ENCODE data around the gene IGSF9B.

Gene IGSF9B

DNA sequence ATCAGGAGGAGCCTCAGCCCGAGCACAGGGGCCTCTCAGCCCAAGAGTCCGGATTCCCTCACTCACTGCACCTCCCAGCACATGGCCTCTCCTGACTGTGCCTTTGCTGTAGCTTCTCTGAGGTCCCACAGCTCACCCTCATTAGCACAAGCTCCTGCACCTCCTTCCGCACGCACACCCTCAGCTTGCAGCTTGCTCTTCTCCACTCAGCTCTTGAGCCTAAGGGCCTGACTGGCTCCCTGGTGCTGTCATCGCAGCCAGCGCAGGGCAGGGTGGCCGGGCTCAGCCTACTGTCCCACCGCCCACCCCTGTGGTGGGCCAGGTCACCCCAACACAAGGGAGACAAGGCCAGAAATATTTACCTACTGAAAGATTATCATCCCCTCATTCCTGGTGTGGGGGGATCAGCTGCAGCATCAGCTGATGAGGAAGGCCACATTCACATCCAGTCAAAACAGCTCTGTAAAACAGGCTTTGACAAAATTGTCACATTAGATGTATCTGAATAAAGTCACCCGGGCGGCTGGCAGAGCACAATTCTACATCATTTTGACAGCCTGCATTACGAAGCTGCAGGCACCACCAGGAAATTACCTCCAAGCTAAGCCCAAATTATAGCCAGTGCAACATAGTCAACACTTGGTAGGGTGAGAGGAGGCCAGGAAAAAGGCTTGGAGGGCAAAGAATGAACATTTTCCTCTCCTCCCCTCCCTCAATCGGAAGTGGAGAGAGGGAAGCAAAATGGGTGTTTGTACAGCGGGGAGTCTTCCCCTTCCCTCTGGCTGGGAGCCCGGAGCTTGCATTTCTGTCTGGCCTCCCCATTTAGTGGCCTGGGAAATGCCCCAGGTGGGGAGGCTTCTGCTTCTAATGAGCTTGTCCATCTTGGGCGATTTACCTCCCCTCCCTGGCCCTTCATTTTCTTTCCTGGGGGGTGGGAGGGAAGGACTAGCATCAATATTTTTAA is 29.5 kb upstream of the IGSF9B start:
- DNase-seq (ENCODE audit: low read depth in 1 of 2, low spot score in 1 of 2) = no peak

DNA sequence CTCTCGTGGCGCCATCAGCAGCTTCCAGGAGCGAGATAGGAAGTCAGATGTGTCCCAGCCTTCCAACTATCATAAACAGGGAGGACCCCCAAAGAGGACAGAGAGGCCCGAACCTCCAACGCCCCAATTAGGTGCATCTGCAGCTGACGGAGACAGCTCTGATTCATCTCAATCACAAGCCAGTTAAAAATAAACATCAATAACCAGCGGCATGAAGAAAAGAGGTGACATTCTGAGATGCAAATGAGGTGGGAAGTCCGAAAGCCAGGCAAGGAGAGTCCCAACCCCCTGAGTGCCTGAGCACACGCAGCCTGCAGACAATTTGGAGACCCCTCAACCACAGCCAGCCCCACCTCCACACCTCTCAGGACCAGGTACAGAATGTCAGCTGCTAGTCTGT is 28.1 kb upstream of the IGSF9B start:
- no peak for DNase-seq (ENCODE audit: low read depth in 1 of 2, low spot score in 1 of 2)

DNA sequence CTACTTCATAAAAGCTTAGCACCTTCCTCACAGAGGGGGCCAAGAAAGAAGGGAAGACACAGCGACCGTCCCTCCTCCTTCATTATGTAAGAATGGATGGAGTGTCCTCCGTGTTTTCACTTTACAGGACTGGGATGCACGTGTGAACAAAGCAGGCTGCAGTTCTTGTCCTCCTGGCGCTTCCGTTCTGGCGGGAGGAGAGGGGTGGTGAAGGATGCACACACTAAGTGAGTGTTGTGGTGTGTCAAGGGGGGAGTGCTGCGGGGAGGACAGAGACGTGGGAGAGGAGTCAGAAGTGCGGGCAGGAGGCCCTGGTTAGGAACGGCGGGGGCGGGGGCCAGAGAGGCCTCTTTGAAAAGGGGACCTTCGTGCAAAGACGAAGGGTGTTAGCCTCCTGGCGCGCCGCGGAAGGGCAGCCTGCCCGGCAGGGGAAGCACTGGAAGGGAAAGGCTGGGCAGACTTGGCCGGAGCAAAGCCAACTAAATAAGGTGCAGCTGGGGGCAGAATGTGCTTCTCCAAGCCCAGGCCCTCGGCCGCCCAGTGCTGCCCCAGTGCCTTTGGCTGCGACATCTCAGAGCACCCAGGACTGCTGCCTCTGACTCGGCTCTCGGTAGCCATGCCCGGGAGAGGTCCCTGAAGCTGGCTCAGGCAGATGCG is 27.0 kb upstream of the IGSF9B start:
- DNase-seq (ENCODE audit: low read depth in 1 of 2, low spot score in 1 of 2) = no peak

DNA sequence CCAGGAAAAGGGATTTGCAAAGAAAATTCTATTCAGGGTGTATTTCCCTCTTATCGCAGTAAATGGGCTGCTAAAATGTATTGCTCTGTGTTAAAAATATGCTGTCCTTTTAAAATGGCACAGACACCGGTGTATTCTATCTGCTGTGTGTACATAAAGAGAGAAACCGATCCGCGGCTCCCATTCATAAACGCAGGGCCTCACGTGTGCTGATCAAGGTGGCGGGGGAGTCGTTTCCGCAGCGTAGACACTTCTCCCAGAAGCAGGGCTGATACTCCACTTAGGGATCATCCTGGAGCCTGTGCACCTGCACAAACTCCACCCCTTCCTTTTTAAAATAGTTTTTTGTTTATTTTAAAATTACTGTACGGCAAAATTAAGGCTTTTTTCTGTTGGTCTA is 26.1 kb upstream of the IGSF9B start:
- DNase-seq (ENCODE audit: low read depth in 1 of 2, low spot score in 1 of 2) = no peak

DNA sequence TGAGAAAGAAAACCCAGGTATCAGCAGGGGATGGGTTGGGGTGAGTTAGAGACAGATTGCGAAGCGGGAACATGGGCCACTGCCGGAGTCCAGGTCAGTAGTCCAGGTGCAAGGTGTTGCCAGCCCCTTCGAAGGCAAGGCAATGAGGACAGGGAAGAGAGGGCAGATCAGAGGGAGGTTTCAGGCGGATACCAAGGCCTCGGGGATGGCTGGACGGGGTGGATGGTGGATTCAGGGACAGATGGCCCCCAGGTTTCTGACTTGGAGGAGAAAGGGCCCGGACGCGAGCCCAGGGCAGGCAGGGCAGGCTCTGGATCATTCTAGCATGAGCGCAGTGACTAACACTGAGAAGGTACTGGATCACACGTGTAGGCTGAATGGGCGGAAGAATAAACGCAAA is 25.4 kb upstream of the IGSF9B start:
- DNase-seq (ENCODE audit: low read depth in 1 of 2, low spot score in 1 of 2) = no peak

DNA sequence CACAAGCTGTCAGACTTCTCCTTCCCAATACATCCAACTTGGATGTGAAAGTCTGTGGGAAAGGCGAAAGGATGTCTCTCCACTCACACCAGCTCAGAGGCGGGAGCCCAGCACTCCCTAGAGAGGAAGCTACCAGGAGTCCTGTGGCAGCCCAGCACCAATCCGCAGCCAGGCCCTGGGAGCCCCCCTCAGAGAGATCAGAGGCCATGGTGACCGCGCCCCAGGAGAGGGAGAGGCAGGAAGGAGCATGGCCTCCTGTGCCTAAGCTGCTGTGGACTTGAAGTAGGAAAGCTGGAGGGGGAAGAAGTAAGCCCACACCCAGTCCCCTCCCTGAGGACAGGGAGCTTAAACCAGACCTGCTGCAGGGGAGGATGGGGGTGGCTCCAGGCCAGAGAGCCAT is 24.4 kb upstream of the IGSF9B start:
- no peak for DNase-seq (ENCODE audit: low read depth in 1 of 2, low spot score in 1 of 2)

DNA sequence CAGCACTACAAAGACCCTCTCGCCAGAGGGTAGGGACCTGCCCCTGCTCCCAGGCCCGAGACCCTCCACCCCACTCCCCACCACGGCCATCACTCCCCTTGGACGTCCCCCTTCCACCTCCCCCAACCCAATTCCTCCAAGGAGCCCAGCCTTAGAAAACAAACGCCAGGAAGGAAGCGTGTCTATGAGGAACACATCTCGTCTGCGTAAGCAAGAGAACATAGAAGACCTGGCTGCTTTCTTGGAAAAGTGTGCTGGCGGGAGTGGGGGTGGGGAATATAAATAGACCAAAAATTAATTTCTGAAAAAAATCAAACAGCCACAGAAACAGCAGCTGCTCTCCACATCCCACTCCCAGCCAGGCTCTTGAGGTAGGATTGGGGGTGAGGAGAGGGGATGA is 23.9 kb upstream of the IGSF9B start:
- no peak for DNase-seq (ENCODE audit: low read depth in 1 of 2, low spot score in 1 of 2)

DNA sequence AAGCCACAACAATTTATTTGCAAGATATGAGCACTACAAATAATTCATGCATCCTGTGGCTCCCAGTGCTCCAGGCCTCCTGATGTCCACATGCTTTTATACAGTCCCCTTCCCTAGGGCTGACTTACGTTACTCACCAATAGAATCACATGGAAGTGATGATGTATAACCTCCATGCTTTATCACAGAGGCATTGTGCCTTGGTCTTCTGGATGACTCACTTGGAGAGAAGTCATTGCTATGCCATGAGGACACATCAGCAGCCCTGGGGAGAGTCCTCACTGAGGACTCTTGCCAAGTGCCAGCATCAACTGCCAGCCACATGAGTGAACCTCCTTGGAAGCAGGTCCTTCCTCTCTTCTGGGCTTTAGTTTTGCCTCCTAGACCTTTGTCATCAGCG is 22.0 kb upstream of the IGSF9B start:
- DNase-seq (ENCODE audit: low read depth in 1 of 2, low spot score in 1 of 2) = no peak

DNA sequence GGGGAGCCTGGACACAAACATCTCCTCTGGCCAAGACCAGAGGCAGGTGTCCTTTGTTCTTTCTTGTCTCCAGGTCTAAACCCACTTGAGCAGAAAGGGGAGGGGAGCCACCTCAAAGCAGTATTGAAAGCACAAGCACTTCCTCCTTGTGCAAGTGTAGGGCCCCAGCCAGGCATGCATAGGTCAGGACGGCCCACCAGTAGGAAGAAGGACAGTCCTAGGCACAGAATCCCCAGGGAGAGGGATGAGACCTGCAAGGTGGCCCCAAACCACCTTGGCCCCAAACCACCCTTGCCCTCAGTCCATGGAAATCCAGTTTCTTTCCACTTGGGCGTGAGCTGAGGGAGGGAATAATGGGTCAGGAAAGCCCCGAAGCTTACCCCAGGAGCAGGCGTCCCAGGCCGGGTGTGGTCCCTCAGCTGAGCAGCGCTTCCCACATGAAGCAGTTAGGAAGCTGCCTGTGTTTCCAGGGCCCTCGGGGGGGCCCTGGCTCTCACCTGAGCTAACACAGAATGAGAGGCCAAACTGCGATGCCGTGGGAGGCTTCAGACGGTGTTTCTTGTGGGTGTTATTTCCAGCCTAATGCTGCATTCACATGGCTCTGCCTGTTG is 20.4 kb upstream of the IGSF9B start:
- DNase-seq (ENCODE audit: low read depth in 1 of 2, low spot score in 1 of 2) = no peak

DNA sequence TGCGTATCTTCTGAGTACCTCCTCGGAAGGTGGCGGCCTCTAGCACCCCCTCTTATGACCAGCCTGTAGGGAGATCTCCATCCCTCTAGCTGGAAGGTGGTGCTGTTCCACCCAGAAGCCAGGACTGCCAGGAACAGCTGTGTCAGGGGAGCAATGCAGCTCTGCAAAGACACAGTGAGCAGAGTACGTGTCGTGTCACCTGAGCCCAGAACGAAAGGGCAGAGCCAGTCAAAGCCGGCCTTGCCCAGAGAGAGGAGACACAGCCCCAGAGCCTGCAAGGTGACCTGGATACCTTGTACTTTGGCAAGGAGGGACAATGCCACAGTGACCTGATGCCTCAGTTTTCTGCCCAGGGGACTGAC is 18.7 kb upstream of the IGSF9B start:
- DNase-seq (ENCODE audit: low read depth in 1 of 2, low spot score in 1 of 2) = no peak

DNA sequence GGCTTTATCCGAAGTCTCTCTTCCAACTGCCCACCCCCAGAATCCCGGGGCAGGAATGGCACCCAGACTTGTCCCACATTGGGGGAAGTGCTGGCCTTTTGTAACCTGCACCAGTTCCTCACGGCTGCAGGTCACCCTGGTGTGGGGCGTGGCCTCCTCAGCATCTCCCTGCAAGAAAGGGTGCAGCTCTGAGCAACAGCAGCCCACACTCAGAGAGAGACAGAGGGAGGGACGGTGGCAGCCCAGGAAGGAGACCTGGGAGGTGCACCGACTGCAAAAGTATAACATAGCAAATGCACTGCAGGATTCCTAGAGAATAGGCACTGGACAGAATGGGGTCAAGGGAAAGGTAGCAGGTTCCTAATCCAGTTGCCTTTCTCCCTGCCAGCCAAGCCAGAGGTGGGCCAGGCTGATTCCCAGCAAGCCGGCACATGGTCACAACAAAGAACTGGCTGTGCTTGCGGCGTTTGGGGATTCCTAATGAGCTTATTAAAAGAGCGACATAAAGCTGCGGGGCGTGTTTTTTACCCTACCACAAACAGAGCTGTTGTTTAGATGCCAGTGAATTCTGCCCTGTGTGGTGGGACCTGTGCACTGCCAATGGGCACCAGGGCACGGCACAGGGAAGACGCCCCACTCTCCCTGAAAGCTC is 18.2 kb upstream of the IGSF9B start:
- no peak for DNase-seq (ENCODE audit: low read depth in 1 of 2, low spot score in 1 of 2)

DNA sequence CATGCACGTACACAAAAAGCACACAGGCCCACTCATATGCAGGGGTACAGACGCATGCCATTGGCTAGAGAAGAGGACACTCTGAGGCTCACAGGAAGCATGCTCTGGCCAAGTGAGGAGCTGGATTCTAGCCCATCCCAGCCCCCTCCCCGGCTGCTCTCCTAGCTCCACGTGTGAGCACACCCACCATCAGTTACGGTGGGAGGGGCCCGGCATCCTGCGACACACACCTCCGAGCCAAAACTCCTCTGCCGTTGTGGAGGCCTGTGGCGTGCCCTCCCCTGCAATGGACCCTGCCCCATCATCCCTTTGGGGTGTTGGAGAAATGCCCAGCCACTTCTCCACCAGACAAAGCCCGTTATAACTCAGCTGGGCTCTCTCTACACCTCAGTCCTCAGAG is 15.1 kb upstream of the IGSF9B start:
- DNase-seq (ENCODE audit: low read depth in 1 of 2, low spot score in 1 of 2) = no peak

DNA sequence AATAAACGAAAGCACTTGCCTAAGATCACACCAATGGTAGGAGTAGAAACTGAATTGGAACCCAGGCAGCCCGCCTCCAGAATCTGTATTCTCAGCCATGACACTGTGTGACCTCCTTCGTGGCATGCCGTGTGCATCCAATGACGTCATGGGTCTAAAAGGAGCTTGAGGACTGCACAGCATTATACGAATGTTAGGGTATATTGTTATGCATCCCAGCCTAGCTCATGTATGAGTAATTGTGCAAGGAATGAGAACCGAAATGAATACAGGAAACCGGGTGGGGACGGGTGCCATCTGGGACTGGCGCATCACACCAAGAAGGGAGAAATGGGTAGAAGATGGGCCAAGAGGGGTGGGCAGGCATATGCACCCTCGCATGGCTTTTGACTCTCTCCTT is 12.3 kb upstream of the IGSF9B start:
- no peak for DNase-seq (ENCODE audit: low read depth in 1 of 2, low spot score in 1 of 2)

DNA sequence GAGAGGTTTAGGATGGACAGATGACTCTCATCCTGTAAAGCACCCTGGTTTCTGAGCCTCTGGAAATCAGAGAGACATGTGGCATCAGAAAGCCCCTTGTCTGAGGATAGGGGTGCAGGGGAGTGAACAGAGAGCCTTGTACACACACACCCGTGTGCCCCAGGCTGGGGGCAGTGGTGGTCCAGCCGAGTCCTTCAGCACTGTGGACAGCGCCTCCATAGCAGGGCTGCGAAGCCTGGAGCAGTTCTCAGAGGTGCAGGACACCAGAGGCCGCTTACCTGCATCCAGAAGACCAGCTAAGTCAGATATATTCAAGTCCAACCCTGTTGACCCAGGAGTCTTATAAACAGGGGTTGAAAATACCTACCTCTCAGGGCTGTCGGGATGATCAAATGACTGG is 11.5 kb upstream of the IGSF9B start:
- DNase-seq (ENCODE audit: low read depth in 1 of 2, low spot score in 1 of 2) = no peak

DNA sequence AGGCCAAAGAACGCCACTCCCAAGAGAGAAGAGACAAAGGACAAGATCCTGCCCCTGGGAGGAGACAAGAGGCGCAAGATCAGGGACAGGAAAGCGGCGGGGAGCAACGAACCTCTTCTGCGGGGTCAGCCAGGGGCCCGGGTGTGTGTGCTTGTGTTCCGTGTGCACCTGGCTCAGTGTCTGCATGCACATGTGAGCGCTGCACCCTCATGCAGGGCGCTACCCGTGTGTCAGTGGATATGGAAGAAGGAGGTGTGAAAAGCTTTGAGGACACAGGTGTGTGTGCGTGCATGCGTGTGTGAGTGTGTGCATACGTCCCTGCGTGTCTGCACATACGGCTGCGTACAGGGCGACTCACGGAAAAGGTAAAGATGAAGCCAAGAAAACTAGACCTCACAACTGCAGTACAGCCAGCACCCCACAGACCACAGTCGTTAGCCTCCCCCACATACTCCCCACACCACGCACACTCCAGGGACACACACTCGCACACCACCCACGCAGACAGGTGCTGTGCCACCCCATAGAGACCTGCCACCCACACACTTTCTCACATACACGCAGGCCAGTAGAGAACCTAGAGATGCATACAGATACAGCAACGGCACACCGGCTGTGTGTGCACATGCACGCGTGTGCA is 11.0 kb upstream of the IGSF9B start:
- DNase-seq (ENCODE audit: low read depth in 1 of 2, low spot score in 1 of 2) = no peak

DNA sequence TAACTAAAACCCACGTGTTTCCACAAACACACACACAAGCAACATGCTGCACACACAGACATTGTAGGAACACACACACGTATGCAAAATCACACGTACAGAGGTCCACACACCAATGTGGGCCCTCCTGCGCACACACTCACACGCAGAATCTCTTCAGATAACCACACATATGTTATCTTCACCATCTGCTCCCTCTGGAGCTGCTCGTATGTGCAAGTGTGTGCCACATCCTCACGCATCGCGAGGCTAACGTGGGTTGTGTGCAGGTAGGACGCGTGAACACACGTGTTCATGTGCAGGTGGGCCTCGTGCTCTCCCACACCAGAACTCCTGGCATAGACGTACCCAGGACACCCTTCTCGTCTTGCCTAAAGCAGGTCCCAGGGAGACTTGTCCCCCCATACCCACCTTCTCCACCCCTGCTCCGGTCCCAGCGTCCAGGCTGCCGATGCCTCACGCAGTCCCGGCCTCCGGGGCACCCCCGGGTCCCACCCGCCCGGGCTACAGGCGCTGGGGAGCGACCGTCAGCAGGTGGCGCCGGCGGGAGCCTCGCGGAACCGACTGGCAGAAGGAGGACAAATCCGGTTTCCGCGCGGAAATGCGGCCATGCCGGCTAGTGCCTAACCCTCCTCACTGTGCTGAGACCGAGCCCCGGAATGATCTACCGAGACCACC is 10.3 kb upstream of the IGSF9B start:
- DNase-seq (ENCODE audit: low read depth in 1 of 2, low spot score in 1 of 2) = peak; percentile 39 to 51

DNA sequence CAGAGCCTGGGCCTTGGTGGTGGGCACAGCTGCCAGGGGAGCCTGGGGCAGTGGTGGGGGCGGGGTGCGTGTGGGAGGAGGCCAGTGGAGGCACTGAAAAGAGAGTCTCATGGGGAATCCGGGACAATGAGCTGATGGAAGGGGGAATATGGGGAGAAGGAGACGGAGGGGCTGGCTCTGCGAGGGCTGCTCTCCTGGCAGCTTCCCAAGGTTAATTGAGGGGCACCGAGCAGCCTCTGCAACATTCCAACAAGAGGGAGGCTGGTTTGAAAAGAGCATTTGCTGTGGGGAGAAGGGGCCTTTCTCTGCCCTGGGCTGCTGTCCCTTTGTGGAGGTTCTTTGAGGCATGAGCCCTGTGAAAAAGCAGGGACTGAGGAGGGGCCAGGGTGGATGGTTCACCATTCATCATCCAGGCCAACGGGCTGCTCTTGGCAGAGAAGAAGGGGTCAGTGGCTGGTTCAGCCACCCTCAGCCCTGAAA is 9.4 kb upstream of the IGSF9B start:
- DNase-seq (ENCODE audit: low read depth in 1 of 2, low spot score in 1 of 2) = no peak

DNA sequence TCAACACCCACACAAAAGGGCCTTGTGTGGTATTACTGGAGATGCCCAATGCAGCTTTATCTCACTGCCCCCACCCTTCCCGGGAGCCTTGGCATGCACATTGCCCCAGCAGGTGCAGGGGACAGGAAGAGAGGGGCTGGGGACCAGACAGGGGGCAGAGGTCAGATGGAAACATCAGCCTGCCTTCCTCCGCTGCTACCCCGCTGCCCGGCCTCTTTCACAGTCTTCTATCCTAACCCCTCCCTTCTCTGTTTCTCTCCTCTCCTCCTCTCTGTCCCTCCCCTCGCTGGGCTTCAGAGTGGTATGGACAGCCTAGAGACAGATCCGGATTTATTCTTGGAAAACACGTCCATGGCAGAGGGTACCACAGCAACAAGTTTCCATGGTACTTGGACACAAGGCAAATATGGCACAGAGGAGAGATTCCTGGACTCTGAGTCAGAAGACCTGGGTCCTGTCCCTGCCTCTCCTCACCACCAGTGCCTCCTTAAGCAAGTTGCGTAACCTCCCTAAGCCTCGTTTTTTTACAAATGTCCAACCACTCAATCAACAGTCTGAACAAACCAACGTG is 8.3 kb upstream of the IGSF9B start:
- no peak for DNase-seq (ENCODE audit: low read depth in 1 of 2, low spot score in 1 of 2)

DNA sequence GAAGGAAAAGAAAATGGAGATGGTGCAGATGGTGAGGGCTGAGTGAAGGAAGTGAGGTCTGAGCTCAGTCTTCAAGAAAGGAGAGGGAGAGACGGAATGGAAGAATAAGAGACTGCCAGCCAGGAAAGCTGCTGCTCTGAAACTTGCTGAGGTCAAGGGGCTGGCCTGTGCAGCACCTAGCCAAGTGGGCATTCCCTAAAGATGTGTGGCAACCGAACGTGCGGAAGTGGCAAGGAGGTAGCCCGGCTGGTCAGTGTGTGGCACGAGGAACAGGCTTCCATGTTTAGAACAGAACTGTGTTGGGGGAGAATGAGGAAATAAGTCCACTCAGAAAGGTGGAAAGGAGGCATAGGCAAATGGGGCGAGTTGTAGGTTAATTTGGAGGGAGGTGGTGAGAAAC is 7.6 kb upstream of the IGSF9B start:
- no peak for DNase-seq (ENCODE audit: low read depth in 1 of 2, low spot score in 1 of 2)

DNA sequence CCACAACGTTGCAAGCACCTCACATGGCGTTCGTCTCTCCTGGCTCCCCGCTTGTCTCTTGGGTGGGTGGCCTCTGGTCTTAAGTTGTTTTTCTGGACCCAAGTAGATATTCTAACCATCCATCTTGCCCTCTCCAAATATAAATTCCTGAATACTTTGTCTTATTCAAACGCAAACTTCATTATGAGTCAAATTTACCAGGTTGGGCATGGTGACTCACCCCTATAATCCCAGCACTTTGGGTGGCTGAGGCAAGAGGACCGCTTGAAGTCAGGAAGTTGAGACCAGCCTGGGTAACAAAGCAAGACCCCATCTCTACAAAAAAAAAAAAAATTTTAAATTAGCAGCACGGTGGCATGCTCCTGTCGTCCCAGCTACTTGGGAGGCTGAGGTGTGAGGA is 5.1 kb upstream of the IGSF9B start:
- no peak for DNase-seq (ENCODE audit: low read depth in 1 of 2, low spot score in 1 of 2)
